Neural cell (in vitro differentiated cells): Measurements from ENCODE around the gene SMAP2. TPM values are rescaled to one million over a fixed set of nuclear protein-coding genes. Genes with fewer than 3 reads are reported as not detected.

Source experiments
- H2AFZ ChIP-seq: fragments of 200-600, 300-800 bp; sonication (generic), shearing (Covaris generic); 2 replicates; pipeline ENCODE4 v1.6.0; 2014; ENCODE audit warnings: low read depth, mild to moderate bottlenecking, antibody characterized with exemption, low read length, moderate library complexity
- H3F3A ChIP-seq: fragments of 200-600 bp; shearing (Covaris generic); 2 replicates; pipeline ENCODE4 v1.6.1; 2016; ENCODE audit warnings: mild to moderate bottlenecking, moderate library complexity, mixed read lengths, antibody characterized with exemption, low read length; ENCODE audit not compliant: insufficient read depth, poor library complexity, severe bottlenecking
- H3K27ac ChIP-seq: fragments of 200-600, 300-800 bp; sonication (generic), shearing (Covaris generic); 2 replicates; pipeline ENCODE4 v1.5.1; 2014; ENCODE audit warnings: mild to moderate bottlenecking, low read length, moderate library complexity
- H3K27me3 ChIP-seq: fragments of 300-800, 200-600 bp; sonication (generic), shearing (Covaris generic); 2 replicates; pipeline ENCODE4 v1.6.0; 2014; ENCODE audit warnings: mild to moderate bottlenecking, low read depth, low read length, moderate library complexity; ENCODE audit not compliant: insufficient read depth
- H3K36me3 ChIP-seq: fragments of 300-800, 200-600 bp; sonication (generic), shearing (Covaris generic); 2 replicates; pipeline ENCODE4 v1.5.1; 2014; ENCODE audit warnings: mild to moderate bottlenecking, antibody characterized with exemption, low read length, moderate library complexity; ENCODE audit not compliant: insufficient read depth
- H3K4me2 ChIP-seq: fragments of 300-800, 200-600 bp; sonication (generic), shearing (Covaris generic); 2 replicates; pipeline ENCODE4 v1.6.0; 2014; ENCODE audit warnings: mild to moderate bottlenecking, low read length
- H3K4me3 ChIP-seq: fragments of 300-800, 200-600 bp; sonication (generic), shearing (Covaris generic); 2 replicates; pipeline ENCODE4 v1.5.1; 2014; ENCODE audit warnings: mild to moderate bottlenecking, low read length, moderate library complexity
- H3K79me2 ChIP-seq: fragments of 200-600 bp; shearing (Covaris generic); replicated peaks from 2 replicates; pipeline ENCODE4 v1.6.0; 2014; ENCODE audit warnings: mild to moderate bottlenecking, low read length, moderate library complexity; ENCODE audit not compliant: insufficient read depth
- H3K9ac ChIP-seq: fragments of 300-800, 200-600 bp; sonication (generic), shearing (Covaris generic); 2 replicates; pipeline ENCODE4 v1.6.1; 2016; ENCODE audit warnings: mild to moderate bottlenecking, low read length, mixed read lengths
- H3K9me2 ChIP-seq: fragments of 200-600 bp; shearing (Covaris generic); 2 replicates; pipeline ENCODE4 v1.6.1; 2016; ENCODE audit warnings: mild to moderate bottlenecking, low read length, mixed read lengths; ENCODE audit not compliant: insufficient read depth
- H3K9me3 ChIP-seq: fragments of 200-600, 300-800 bp; sonication (generic), shearing (Covaris generic); 2 replicates; pipeline ENCODE4 v1.6.1; 2016; ENCODE audit warnings: mild to moderate bottlenecking, mixed run types, low read length, moderate library complexity, mixed read lengths
- H4K20me1 ChIP-seq: fragments of 200-600 bp; shearing (Covaris generic); 2 replicates; pipeline ENCODE4 v1.6.1; 2016; ENCODE audit warnings: mild to moderate bottlenecking, mixed run types; ENCODE audit not compliant: insufficient read depth
- CTCF ChIP-seq: fragments of 450-650 bp; IDR thresholded peaks from 2 replicates; pipeline ENCODE4 v1.5.1; 2014; ENCODE audit warnings: antibody characterized with exemption, mild to moderate bottlenecking, moderate library complexity; ENCODE audit not compliant: poor library complexity, severe bottlenecking
- EP300 ChIP-seq: fragments of 450-650 bp; conservative IDR thresholded peaks from 2 replicates; pipeline ENCODE4 v1.6.1; 2014; ENCODE audit warnings: antibody characterized with exemption, mild to moderate bottlenecking, moderate library complexity; ENCODE audit not compliant: poor library complexity, severe bottlenecking
- EZH2 ChIP-seq: fragments of 200-600, 300-800 bp; shearing (Covaris generic), sonication (generic); IDR thresholded peaks from 2 replicates; pipeline ENCODE4 v1.6.1; 2014; ENCODE audit warnings: antibody characterized with exemption, low read length, borderline replicate concordance, mild to moderate bottlenecking; ENCODE audit not compliant: insufficient read depth, poor library complexity, severe bottlenecking
- MXI1 ChIP-seq: fragments of 450-650 bp; conservative IDR thresholded peaks from 2 replicates; pipeline ENCODE4 v1.6.1; 2014; ENCODE audit warnings: antibody characterized with exemption, mild to moderate bottlenecking; ENCODE audit not compliant: poor library complexity, severe bottlenecking
- POLR2AphosphoS5 ChIP-seq: IDR thresholded peaks from 2 replicates; pipeline ENCODE4 v1.6.1; 2012
- RAD21 ChIP-seq: fragments of 450-650 bp; conservative IDR thresholded peaks from 2 replicates; pipeline ENCODE4 v1.6.1; 2014; ENCODE audit warnings: antibody characterized with exemption, mild to moderate bottlenecking, moderate library complexity
- SMC3 ChIP-seq: fragments of 450-650 bp; conservative IDR thresholded peaks from 2 replicates; pipeline ENCODE4 v1.6.1; 2014; ENCODE audit warnings: antibody characterized with exemption, mild to moderate bottlenecking, moderate library complexity; ENCODE audit not compliant: poor library complexity
- TAF1 ChIP-seq: IDR thresholded peaks from 2 replicates; pipeline ENCODE4 v1.6.1; 2012; ENCODE audit warnings: low read depth
- polyA plus RNA-seq: library from polyadenylated mRNA; depleted of rRNA; stranded (reverse); fragments of >200 nt; gene quantifications from 2 replicates; pipeline ENCODE4 v1.2.3, GENCODE V29; 2014
- TF ChIP-seq, protein P1 (sequence below): IDR thresholded peaks from 2 replicates; pipeline ENCODE4 v1.6.1; 2012; ENCODE audit warnings: borderline replicate concordance

SMAP2 gene
- polyA plus RNA-seq, 1 donor from 2014 or later, result 46.8 TPM

- peaks cover 42% of the 10 kb centered on the region for H3K79me2 ChIP-seq
- no peak overlapping the region for H2AFZ ChIP-seq
- H3K9me2 ChIP-seq, result no peaks in the 10 kb centered on the region
These were observed 9.1 kb downstream of the SMAP2 start for GRCh38 chr1:40382601-40383000.

DNA sequence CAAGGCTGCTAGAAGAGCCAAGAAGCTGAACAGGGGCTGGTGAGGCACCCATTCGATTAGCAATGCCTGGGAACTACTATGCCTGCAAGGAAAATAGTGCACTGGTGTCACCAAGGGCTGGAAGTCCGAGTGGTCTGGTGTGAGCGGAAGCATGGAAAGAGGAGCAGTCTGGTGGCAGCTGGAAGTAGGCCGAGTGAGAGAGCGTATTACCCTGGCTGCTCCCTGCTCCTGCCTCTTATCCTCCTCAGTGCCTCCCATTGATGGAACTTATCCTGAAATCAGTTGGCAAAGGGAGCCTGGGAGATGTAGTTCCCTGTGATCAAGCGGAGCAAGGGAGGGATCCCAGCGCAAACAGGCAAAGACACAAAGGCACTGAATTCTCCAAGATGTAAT is 9.6 kb downstream of the SMAP2 start:
- Histone ChIP-seq H3F3A (no peaks in the 10 kb centered on the region), H3K79me2 (peaks cover 37% of the 10 kb centered on the region), H3K9ac (no peak overlapping the region), H3K9me3 (no peaks in the 10 kb centered on the region), H3K36me3 (no peaks in the 10 kb centered on the region), H4K20me1 (no peaks in the 10 kb centered on the region), H3K9me2 (no peaks in the 10 kb centered on the region), H2AFZ (no peak overlapping the region), H3K27me3 (no peaks in the 10 kb centered on the region), H3K4me2 (no peak overlapping the region), H3K4me3 (no peak overlapping the region), H3K27ac (no peak overlapping the region)
- no peak for TF ChIP-seq RAD21
- TF ChIP-seq EP300, result no peak
- TF ChIP-seq POLR2AphosphoS5, result no peak
- no peak for TF ChIP-seq EZH2
- no peak for TF ChIP-seq CTCF
- TF ChIP-seq, protein P1, sequence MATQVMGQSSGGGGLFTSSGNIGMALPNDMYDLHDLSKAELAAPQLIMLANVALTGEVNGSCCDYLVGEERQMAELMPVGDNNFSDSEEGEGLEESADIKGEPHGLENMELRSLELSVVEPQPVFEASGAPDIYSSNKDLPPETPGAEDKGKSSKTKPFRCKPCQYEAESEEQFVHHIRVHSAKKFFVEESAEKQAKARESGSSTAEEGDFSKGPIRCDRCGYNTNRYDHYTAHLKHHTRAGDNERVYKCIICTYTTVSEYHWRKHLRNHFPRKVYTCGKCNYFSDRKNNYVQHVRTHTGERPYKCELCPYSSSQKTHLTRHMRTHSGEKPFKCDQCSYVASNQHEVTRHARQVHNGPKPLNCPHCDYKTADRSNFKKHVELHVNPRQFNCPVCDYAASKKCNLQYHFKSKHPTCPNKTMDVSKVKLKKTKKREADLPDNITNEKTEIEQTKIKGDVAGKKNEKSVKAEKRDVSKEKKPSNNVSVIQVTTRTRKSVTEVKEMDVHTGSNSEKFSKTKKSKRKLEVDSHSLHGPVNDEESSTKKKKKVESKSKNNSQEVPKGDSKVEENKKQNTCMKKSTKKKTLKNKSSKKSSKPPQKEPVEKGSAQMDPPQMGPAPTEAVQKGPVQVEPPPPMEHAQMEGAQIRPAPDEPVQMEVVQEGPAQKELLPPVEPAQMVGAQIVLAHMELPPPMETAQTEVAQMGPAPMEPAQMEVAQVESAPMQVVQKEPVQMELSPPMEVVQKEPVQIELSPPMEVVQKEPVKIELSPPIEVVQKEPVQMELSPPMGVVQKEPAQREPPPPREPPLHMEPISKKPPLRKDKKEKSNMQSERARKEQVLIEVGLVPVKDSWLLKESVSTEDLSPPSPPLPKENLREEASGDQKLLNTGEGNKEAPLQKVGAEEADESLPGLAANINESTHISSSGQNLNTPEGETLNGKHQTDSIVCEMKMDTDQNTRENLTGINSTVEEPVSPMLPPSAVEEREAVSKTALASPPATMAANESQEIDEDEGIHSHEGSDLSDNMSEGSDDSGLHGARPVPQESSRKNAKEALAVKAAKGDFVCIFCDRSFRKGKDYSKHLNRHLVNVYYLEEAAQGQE, result no peak
- TF ChIP-seq SMC3, result no peak
- TF ChIP-seq TAF1, result no peak
- no peak for TF ChIP-seq MXI1

More at GRCh38 chr1:40382601-40383000, 9.1 kb downstream of the SMAP2 start:
- no peak overlapping the region for H3K4me3 ChIP-seq
- no peak overlapping the region for H3K4me2 ChIP-seq
- no peaks in the 10 kb centered on the region for H4K20me1 ChIP-seq
- no peaks in the 10 kb centered on the region for H3F3A ChIP-seq
- H3K36me3 ChIP-seq, result no peaks in the 10 kb centered on the region
- no peak overlapping the region for H3K9ac ChIP-seq
- no peaks in the 10 kb centered on the region for H3K9me3 ChIP-seq
- TF ChIP-seq RAD21 (no peak), SMC3 (no peak), EZH2 (no peak), POLR2AphosphoS5 (no peak), MXI1 (no peak), TAF1 (no peak)
- TF ChIP-seq, protein P1, result no peak
- no peaks in the 10 kb centered on the region for H3K27me3 ChIP-seq
- H3K27ac ChIP-seq, result no peak overlapping the region
